ENCODE measurements around the gene CD28.
"Not testable (repeated sequence)": the region's sequence is repeated elsewhere in the genome, so short reads cannot be mapped to it uniquely, and the experiment has no call there.

Gene CD28

GRCh38 chr2:203784710-203785270 lies 78.4 kb downstream of the CD28 start:
- DNase-seq (ENCODE audit: low read depth in 2 of 2) = not testable (repeated sequence)

DNA sequence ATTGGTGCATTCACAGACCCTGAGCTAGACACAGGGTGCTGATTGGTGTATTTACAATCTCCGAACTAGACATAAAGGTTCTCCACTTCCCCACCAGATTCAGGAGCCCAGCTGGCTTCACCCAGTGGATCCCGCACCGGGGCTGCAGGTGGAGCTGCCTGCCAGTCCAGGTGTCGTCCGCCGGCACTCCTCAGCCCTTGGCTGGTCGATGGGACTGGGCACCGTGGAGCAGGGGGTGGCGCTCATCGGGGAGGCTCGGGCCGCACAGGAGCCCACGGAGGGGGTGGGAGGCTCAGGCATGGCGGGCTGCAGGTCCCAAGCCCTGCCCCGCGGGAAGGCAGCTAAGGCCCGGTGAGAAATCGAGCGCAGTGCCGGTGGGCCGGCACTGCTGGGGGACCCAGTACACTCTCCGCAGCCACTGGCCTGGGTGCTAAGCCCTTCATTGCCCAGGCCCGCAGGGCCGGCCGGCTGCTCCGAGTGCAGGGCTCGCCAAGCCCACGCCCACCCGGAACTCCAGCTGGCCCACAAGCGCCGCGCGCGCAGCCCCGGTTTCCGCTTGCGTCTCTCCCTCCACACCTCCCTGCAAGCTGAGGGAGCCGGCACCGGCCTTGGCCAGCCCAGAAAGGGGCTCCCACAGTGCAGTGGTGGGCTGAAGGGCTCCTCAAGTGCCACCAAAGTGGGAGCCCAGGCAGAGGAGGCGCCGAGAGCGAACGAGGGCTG lies 79.1 kb downstream of the CD28 start:
- DNase-seq (ENCODE audit: low read depth in 2 of 2) = not testable (repeated sequence)

- DNase-seq (ENCODE audit: low read depth in 2 of 2) = no peak
These were observed 80.3 kb downstream of the CD28 start for GRCh38 chr2:203786549-203787351.

GRCh38 chr2:203787979-203788378 lies 81.5 kb downstream of the CD28 start:
- DNase-seq (ENCODE audit: low read depth in 2 of 2) = no peak
